Tibial nerve (tissue), 4 donors: ENCODE data around the gene TAF1A. TPM values are rescaled to one million over a fixed set of nuclear protein-coding genes. Genes with fewer than 3 reads are reported as not detected.

Experiments used
- DNase-seq, 2 donors: peaks; one replicate each; pipeline ENCODE4 v3.0.0-alpha.2; 2019; ENCODE audit warnings: low spot score in 2 of 2
- H3K27ac ChIP-seq, 4 donors: fragments of 200-600 bp; sonication (generic) in 3 of 4; one replicate each; pipeline ENCODE4 v1.5.1; 2017 to 2019; ENCODE audit warnings: mild to moderate bottlenecking in 1 of 4
- H3K27me3 ChIP-seq, 2 donors: fragments of 200-600 bp; sonication (generic) in 1 of 2; one replicate each; pipeline versions ENCODE4 v1.5.1 to v1.6.0; 2017 to 2019
- H3K36me3 ChIP-seq, 3 donors: fragments of 200-600 bp; sonication (generic); one replicate each; pipeline ENCODE4 v1.5.1; 2018 to 2019
- H3K4me1 ChIP-seq, 4 donors: fragments of 200-600 bp; sonication (generic) in 3 of 4; one replicate each; pipeline ENCODE4 v1.5.1; 2017 to 2019
- H3K4me3 ChIP-seq, 4 donors: fragments of 200-600 bp; sonication (generic) in 3 of 4; one replicate each; pipeline ENCODE4 v1.5.1; 2017 to 2019; ENCODE audit warnings: mild to moderate bottlenecking in 1 of 4, moderate library complexity in 1 of 4
- H3K9me3 ChIP-seq, 4 donors: fragments of 200-600 bp; sonication (generic) in 3 of 4; one replicate each; pipeline ENCODE4 v1.5.1; 2017 to 2019
- CTCF ChIP-seq, 5 experiments: fragments of 200-600 bp in 3 of 5; fragments of 450-650 bp in 2 of 5; sonication (generic) in 3 of 5; IDR thresholded peaks; one replicate each; pipeline ENCODE4 v1.5.1; 2016 to 2019; ENCODE audit warnings: antibody characterized with exemption in 5 of 5, mild to moderate bottlenecking in 3 of 5, moderate library complexity in 2 of 5
- EP300 ChIP-seq, 2 donors: sonication (generic); formaldehyde crosslinking; IDR thresholded peaks; one replicate each; pipeline ENCODE4 v1.6.1; 2017; ENCODE audit warnings: antibody characterized with exemption in 2 of 2, mild to moderate bottlenecking in 1 of 2
- POLR2A ChIP-seq, 2 donors: fragments of 450-650 bp; IDR thresholded peaks; one replicate each; pipeline ENCODE4 v1.6.1; 2017; ENCODE audit warnings: antibody characterized with exemption in 2 of 2, mild to moderate bottlenecking in 2 of 2, moderate library complexity in 2 of 2
- WGBS, 2 donors: methylation state at CpG; one replicate each; pipeline ENCODE4 v1.1.5; 2018; 5-methylcytosine and 5-hydroxymethylcytosine counted together
- total RNA-seq, 4 donors: library from RNA; depleted of rRNA; stranded (reverse); fragments of >200 nt; gene quantifications; one replicate each; pipeline ENCODE4 v1.1.0, GENCODE V29; 2016

TAF1A gene
- total RNA-seq, 4 donors from 2014 or later, result 3.9 to 14.4 (median 8.0) TPM

GRCh38 chr1:222552882-222553281, 36.9 kb downstream of the TAF1A start:
- Histone ChIP-seq H3K4me3 (no peak overlapping the region), H3K27me3 (no peaks in the 10 kb centered on the region), H3K27ac (no peak overlapping the region), H3K9me3 (no peaks in the 10 kb centered on the region), H3K36me3 (peaks cover 0 to 29% (median 0%) of the 10 kb centered on the region in 3 donors), H3K4me1 (no peaks in the 10 kb centered on the region)
- 54 to 59% methylated on average over 5 of the region's 5 CpGs for whole genome bisulfite sequencing, 2 donors
- TF ChIP-seq CTCF (IDR thresholded peaks at IDR 0.05) (no peak), POLR2A (IDR thresholded peaks at IDR 0.05) (no peak), EP300 (IDR thresholded peaks at IDR 0.05) (no peak)
- DNase-seq, result no peak

GRCh38 chr1:222547944-222548671, 41.6 kb downstream of the TAF1A start, which contains the start of gene HHIPL2:
TSS of gene HHIPL2 (minus strand) at chr1:222548104. CDS start at chr1:222548044, 60 bp downstream.
- DNase-seq, result no peak
- 37 to 54% methylated on average over 8 of the region's 8 CpGs for WGBS, 2 donors

GRCh38 chr1:222547260-222547614, 42.5 kb downstream of the TAF1A start:
- Histone ChIP-seq H3K27ac (no peak overlapping the region), H3K27me3 (peaks cover 0 to 17% of the 10 kb centered on the region in 2 donors), H3K4me1 (no peaks in the 10 kb centered on the region), H3K9me3 (no peaks in the 10 kb centered on the region), H3K4me3 (no peak overlapping the region), H3K36me3 (no peaks in the 10 kb centered on the region)
- TF ChIP-seq EP300 (IDR thresholded peaks at IDR 0.05) (no peak), POLR2A (IDR thresholded peaks at IDR 0.05) (no peak), CTCF (IDR thresholded peaks at IDR 0.05) (no peak)
- 38 to 46% methylated on average over 4 to 7 of the region's 8 CpGs for whole genome bisulfite sequencing, 2 donors
- no peak for DNase-seq

More at GRCh38 chr1:222547944-222548671, 41.6 kb downstream of the TAF1A start, which contains the start of gene HHIPL2:
- H3K9me3 ChIP-seq, result no peaks in the 10 kb centered on the region
- H3K4me3 ChIP-seq, result no peak within 1 kb of the TSS
- peaks cover 0 to 17% of the 10 kb centered on the region in 2 donors for H3K27me3 ChIP-seq
- no peaks in the 10 kb centered on the region for H3K36me3 ChIP-seq
- H3K4me1 ChIP-seq, result no peaks in the 10 kb centered on the region
- no peak within 1 kb of the TSS for H3K27ac ChIP-seq
- no peak for TF ChIP-seq CTCF (IDR thresholded peaks at IDR 0.05)
- no peak for TF ChIP-seq EP300 (IDR thresholded peaks at IDR 0.05)
- no peak for TF ChIP-seq POLR2A (IDR thresholded peaks at IDR 0.05)

- DNase-seq, result no peak
- WGBS, 2 donors, result 5 to 15% methylated on average over 6 to 7 of the region's 7 CpGs
Measured at GRCh38 chr1:222546548-222547259, 43.0 kb downstream of the TAF1A start.

More at GRCh38 chr1:222546548-222547259, 43.0 kb downstream of the TAF1A start:
- Histone ChIP-seq H3K27ac (no peak overlapping the region), H3K36me3 (no peaks in the 10 kb centered on the region), H3K9me3 (no peaks in the 10 kb centered on the region), H3K27me3 (peaks cover 0 to 17% of the 10 kb centered on the region in 2 donors), H3K4me3 (no peak overlapping the region), H3K4me1 (no peaks in the 10 kb centered on the region)
- TF ChIP-seq CTCF (IDR thresholded peaks at IDR 0.05) (no peak), EP300 (IDR thresholded peaks at IDR 0.05) (no peak), POLR2A (IDR thresholded peaks at IDR 0.05) (no peak)
